HEK293 (cell line): Measurements from ENCODE around the gene BID.

Source experiments
- KLF9 ChIP-seq: fragments of 450-650 bp; formaldehyde crosslinking; IDR thresholded peaks from 2 replicates; pipeline ENCODE4 v1.5.1; 2016; ENCODE audit warnings: missing biosample characterization, missing genetic modification characterization, low read depth
- PRDM4 ChIP-seq: fragments of 450-650 bp; formaldehyde crosslinking; IDR thresholded peaks from 2 replicates; pipeline ENCODE4 v1.5.1; 2017; ENCODE audit warnings: missing biosample characterization, missing genetic modification characterization
- SETDB1 ChIP-seq: IDR thresholded peaks from one replicate; pipeline ENCODE4 v1.6.1; 2017; ENCODE audit warnings: mild to moderate bottlenecking, low read length, moderate library complexity, mixed read lengths; ENCODE audit not compliant: insufficient read length
- WT1 ChIP-seq: fragments of 450-650 bp; formaldehyde crosslinking; IDR thresholded peaks from 2 replicates; pipeline ENCODE4 v1.5.1; 2016; ENCODE audit warnings: missing biosample characterization, missing genetic modification characterization
- ZNF175 ChIP-seq: fragments of 450-650 bp; formaldehyde crosslinking; IDR thresholded peaks from 2 replicates; pipeline ENCODE4 v1.5.1; 2016; ENCODE audit warnings: missing biosample characterization, missing genetic modification characterization
- ZNF324 ChIP-seq: fragments of 450-650 bp; formaldehyde crosslinking; IDR thresholded peaks from 2 replicates; pipeline ENCODE4 v1.5.1; 2016; ENCODE audit warnings: missing biosample characterization, missing genetic modification characterization
- ZNF501 ChIP-seq: fragments of 450-650 bp; formaldehyde crosslinking; IDR thresholded peaks from 2 replicates; pipeline ENCODE4 v1.5.1; 2016; ENCODE audit warnings: missing biosample characterization, missing genetic modification characterization
- ZXDB ChIP-seq: fragments of 450-650 bp; formaldehyde crosslinking; IDR thresholded peaks from 2 replicates; pipeline ENCODE4 v1.5.1; 2016; ENCODE audit warnings: missing biosample characterization, missing genetic modification characterization
- TF ChIP-seq, protein P1 (sequence below): fragments of 450-650 bp; formaldehyde crosslinking; IDR thresholded peaks from 2 replicates; pipeline ENCODE4 v1.5.1; 2016; ENCODE audit warnings: missing biosample characterization, missing genetic modification characterization
- TF ChIP-seq, protein P2 (sequence below): fragments of 450-650 bp; formaldehyde crosslinking; IDR thresholded peaks from 2 replicates; pipeline ENCODE4 v1.5.1; 2016; ENCODE audit warnings: missing biosample characterization, missing genetic modification characterization, borderline replicate concordance

GRCh38 chr22:17734187-17734586 is 40.1 kb downstream of the BID start:
- TF ChIP-seq ZNF324 (tag by site-specific recombination), result no peak
- TF ChIP-seq, protein P1, sequence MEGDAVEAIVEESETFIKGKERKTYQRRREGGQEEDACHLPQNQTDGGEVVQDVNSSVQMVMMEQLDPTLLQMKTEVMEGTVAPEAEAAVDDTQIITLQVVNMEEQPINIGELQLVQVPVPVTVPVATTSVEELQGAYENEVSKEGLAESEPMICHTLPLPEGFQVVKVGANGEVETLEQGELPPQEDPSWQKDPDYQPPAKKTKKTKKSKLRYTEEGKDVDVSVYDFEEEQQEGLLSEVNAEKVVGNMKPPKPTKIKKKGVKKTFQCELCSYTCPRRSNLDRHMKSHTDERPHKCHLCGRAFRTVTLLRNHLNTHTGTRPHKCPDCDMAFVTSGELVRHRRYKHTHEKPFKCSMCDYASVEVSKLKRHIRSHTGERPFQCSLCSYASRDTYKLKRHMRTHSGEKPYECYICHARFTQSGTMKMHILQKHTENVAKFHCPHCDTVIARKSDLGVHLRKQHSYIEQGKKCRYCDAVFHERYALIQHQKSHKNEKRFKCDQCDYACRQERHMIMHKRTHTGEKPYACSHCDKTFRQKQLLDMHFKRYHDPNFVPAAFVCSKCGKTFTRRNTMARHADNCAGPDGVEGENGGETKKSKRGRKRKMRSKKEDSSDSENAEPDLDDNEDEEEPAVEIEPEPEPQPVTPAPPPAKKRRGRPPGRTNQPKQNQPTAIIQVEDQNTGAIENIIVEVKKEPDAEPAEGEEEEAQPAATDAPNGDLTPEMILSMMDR (tag by site-specific recombination), result no peak
- no peak for TF ChIP-seq KLF9 (tag by site-specific recombination)
- TF ChIP-seq, protein P2, sequence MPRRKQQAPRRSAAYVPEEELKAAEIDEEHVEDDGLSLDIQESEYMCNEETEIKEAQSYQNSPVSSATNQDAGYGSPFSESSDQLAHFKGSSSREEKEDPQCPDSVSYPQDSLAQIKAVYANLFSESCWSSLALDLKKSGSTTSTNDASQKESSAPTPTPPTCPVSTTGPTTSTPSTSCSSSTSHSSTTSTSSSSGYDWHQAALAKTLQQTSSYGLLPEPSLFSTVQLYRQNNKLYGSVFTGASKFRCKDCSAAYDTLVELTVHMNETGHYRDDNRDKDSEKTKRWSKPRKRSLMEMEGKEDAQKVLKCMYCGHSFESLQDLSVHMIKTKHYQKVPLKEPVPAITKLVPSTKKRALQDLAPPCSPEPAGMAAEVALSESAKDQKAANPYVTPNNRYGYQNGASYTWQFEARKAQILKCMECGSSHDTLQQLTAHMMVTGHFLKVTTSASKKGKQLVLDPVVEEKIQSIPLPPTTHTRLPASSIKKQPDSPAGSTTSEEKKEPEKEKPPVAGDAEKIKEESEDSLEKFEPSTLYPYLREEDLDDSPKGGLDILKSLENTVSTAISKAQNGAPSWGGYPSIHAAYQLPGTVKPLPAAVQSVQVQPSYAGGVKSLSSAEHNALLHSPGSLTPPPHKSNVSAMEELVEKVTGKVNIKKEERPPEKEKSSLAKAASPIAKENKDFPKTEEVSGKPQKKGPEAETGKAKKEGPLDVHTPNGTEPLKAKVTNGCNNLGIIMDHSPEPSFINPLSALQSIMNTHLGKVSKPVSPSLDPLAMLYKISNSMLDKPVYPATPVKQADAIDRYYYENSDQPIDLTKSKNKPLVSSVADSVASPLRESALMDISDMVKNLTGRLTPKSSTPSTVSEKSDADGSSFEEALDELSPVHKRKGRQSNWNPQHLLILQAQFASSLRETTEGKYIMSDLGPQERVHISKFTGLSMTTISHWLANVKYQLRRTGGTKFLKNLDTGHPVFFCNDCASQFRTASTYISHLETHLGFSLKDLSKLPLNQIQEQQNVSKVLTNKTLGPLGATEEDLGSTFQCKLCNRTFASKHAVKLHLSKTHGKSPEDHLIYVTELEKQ (tag by site-specific recombination), result no peak
- TF ChIP-seq ZXDB (tag by site-specific recombination), result no peak
- no peak for TF ChIP-seq PRDM4 (tag by site-specific recombination)
- TF ChIP-seq SETDB1, result no peak
- TF ChIP-seq WT1, result no peak
- TF ChIP-seq ZNF501 (tag by site-specific recombination), result no peak
- no peak for TF ChIP-seq ZNF175 (tag by site-specific recombination)
